ENCODE measurements around the gene RAB35.

DNA sequence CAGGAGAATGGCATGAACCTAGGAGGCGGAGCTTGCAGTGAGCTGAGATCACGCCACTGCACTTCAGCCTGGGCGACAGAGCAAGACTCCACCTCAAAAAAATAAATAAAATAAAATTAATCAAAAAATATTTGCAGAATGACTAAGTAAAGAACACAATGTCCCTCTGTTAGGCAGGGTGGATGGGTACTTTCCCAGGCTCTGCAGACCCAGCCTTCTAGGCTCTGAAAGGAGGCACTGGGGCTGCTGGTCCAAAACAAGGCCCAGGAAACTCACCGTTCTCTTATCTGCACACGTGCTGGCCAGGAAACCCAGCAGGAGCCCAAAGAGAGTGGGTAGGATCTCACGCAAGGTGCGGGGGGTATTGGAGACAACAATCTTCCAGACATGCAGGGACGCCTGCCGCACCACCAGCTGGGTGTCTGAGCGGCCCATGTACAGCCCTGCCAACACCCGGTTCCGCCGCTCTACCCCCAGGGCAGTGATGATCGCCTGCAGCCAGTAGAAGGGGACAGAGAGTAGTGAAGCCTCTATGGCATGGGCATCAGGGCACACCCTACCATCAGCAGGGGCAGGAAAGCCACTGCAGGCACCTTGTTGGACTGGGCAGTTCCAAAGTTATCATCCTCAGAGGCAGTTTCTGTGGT lies 25.8 kb upstream of the RAB35 start:
- TF ChIP-seq, protein P1, sequence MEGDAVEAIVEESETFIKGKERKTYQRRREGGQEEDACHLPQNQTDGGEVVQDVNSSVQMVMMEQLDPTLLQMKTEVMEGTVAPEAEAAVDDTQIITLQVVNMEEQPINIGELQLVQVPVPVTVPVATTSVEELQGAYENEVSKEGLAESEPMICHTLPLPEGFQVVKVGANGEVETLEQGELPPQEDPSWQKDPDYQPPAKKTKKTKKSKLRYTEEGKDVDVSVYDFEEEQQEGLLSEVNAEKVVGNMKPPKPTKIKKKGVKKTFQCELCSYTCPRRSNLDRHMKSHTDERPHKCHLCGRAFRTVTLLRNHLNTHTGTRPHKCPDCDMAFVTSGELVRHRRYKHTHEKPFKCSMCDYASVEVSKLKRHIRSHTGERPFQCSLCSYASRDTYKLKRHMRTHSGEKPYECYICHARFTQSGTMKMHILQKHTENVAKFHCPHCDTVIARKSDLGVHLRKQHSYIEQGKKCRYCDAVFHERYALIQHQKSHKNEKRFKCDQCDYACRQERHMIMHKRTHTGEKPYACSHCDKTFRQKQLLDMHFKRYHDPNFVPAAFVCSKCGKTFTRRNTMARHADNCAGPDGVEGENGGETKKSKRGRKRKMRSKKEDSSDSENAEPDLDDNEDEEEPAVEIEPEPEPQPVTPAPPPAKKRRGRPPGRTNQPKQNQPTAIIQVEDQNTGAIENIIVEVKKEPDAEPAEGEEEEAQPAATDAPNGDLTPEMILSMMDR (conservative IDR thresholded peaks at IDR 0.05; ENCODE audit: low read depth, low read length): no peak
- TF ChIP-seq EZH2 (IDR thresholded peaks at IDR 0.05; ENCODE audit: low read length, unreplicated experiment): no peak
